ENCODE results near the gene KLHDC10.

GRCh38 chr7:130024390-130024789 is 45.9 kb upstream of the KLHDC10 start:
- no peak for TF ChIP-seq CTCF (conservative IDR thresholded peaks at IDR 0.05)
- no peak for TF ChIP-seq EZH2 (IDR thresholded peaks at IDR 0.05; ENCODE audit: low read depth)
